GM12878 (cell line): Measurements from ENCODE around the gene THRAP3. TPM values are rescaled to one million over a fixed set of nuclear protein-coding genes. Genes with fewer than 3 reads are reported as not detected.

Source experiments
- ATAC-seq: fragments of 200-7000 bp; cut with Tn5 transposase; 3 replicates; pipeline ENCODE4 v1.9.1; 2020; ENCODE audit warnings: mild to moderate bottlenecking, moderate library complexity
- BruUV-seq: library from RNA; stranded (reverse); fragments of 400-500 nt; replicated peaks from 2 replicates; lab custom pipeline; 2021; lab: Mats Ljungman, UMichigan
- CTCF ChIA-PET: fragments of 300-600 bp; sonication (Branson Sonifier 250); formaldehyde crosslinking; extraction: SDS; loops from one replicate; lab custom pipeline; 2021; ENCODE audit warnings: inconsistent platforms; lab: Yijun Ruan, JAX
- POLR2A ChIA-PET: fragments of 350-600 bp; formaldehyde crosslinking; extraction: SDS; loops from one replicate; lab custom pipeline; 2021; ENCODE audit warnings: inconsistent platforms; lab: Charles Lee
- RAD21 ChIA-PET: fragments of 300-600 bp; sonication (Branson Sonifier 250); formaldehyde crosslinking; loops from one replicate; lab custom pipeline; 2023; ENCODE audit warnings: antibody characterized with exemption; ENCODE audit not compliant: unreplicated experiment; lab: Charles Lee
- SMC1A ChIA-PET: fragments of 300-600 bp; sonication (Branson Sonifier 250); formaldehyde crosslinking; loops from one replicate; lab custom pipeline; 2023; ENCODE audit not compliant: unreplicated experiment, uncharacterized antibody; lab: Charles Lee
- DNase-seq: peaks from one replicate; pipeline ENCODE4 v3.0.0-alpha.2; 2011; ENCODE audit warnings: low read depth, low spot score
- FAIRE-seq: peaks from 3 replicates; lab custom pipeline; 2011; peaks lifted over from hg19 to GRCh38; lab: Jason Lieb, UNC
- H2AFZ ChIP-seq: 2 replicates; pipeline ENCODE4 v1.6.0; 2011; ENCODE audit warnings: low read depth, low read length, control low read depth; ENCODE audit not compliant: control insufficient read depth
- H3K27ac ChIP-seq: 2 replicates; pipeline ENCODE4 v1.5.1; 2011; ENCODE audit warnings: control low read depth; ENCODE audit not compliant: control insufficient read depth, insufficient read depth
- H3K27me3 ChIP-seq, 2 experiments: replicated peaks in 1 of 2; 2 replicates each; pipeline versions ENCODE4 v1.6.0 to v1.6.1; 2011; ENCODE audit warnings: low read length in 1 of 2; ENCODE audit not compliant: control insufficient read depth in 2 of 2, insufficient read depth in 2 of 2
- H3K36me3 ChIP-seq, 2 experiments: 2 replicates each; pipeline ENCODE4 v1.5.1; 2011; ENCODE audit warnings: low read length in 1 of 2; ENCODE audit not compliant: control insufficient read depth in 2 of 2, insufficient read depth in 2 of 2
- H3K4me1 ChIP-seq: 2 replicates; pipeline ENCODE4 v1.6.1; 2011; ENCODE audit warnings: mild to moderate bottlenecking, low read length, moderate library complexity, mixed read lengths; ENCODE audit not compliant: control insufficient read depth, insufficient read depth
- H3K4me2 ChIP-seq: 2 replicates; pipeline ENCODE4 v1.6.0; 2011; ENCODE audit warnings: control low read depth; ENCODE audit not compliant: control insufficient read depth, insufficient read depth
- H3K4me3 ChIP-seq: fragments of 200-600 bp; sonication (generic); 2 replicates; pipeline ENCODE4 v1.5.1; 2016
- H3K79me2 ChIP-seq: 2 replicates; pipeline ENCODE4 v1.6.0; 2011; ENCODE audit warnings: low read length; ENCODE audit not compliant: control insufficient read depth, insufficient read depth
- H3K9ac ChIP-seq: 2 replicates; pipeline ENCODE4 v1.8.0; 2011; ENCODE audit warnings: low read length, control low read depth, mixed read lengths; ENCODE audit not compliant: control insufficient read depth, insufficient read depth
- H3K9me3 ChIP-seq: replicated peaks from 3 replicates; pipeline ENCODE4 v1.5.1; 2011; ENCODE audit warnings: mild to moderate bottlenecking, low read length; ENCODE audit not compliant: control insufficient read depth, insufficient read depth
- H4K20me1 ChIP-seq: 2 replicates; pipeline ENCODE4 v1.6.0; 2011; ENCODE audit not compliant: control insufficient read depth, insufficient read depth
- BACH1 ChIP-seq: fragments of 450-650 bp; IDR thresholded peaks from 2 replicates; pipeline ENCODE4 v1.6.1; 2017; ENCODE audit warnings: mild to moderate bottlenecking, borderline replicate concordance
- BCL3 ChIP-seq: IDR thresholded peaks from 2 replicates; pipeline ENCODE4 v1.6.1; 2011; ENCODE audit warnings: borderline replicate concordance, low read depth, mild to moderate bottlenecking, moderate library complexity, low read length; ENCODE audit not compliant: insufficient read depth, poor library complexity, severe bottlenecking
- BHLHE40 ChIP-seq, 2 experiments: fragments of 450-650 bp in 1 of 2; IDR thresholded peaks; 2 replicates each; pipeline ENCODE4 v1.6.1; 2011 to 2017; ENCODE audit warnings: low read depth in 2 of 2, borderline replicate concordance in 1 of 2, improper control_type of control experiment in 1 of 2, low read length in 1 of 2, mild to moderate bottlenecking in 1 of 2
- CHD2 ChIP-seq: IDR thresholded peaks from 2 replicates; pipeline ENCODE4 v1.6.1; 2011; ENCODE audit warnings: low read depth, low read length, improper control_type of control experiment, borderline replicate concordance
- FOS ChIP-seq: IDR thresholded peaks from 3 replicates; pipeline ENCODE4 v1.6.1; 2011; ENCODE audit warnings: borderline replicate concordance; ENCODE audit not compliant: insufficient read length; ENCODE audit errors: extremely low read depth
- GATAD2B ChIP-seq: fragments of 450-650 bp; conservative IDR thresholded peaks from 2 replicates; pipeline ENCODE4 v1.6.1; 2017; ENCODE audit warnings: low read depth, mild to moderate bottlenecking, moderate library complexity
- IKZF1 ChIP-seq: fragments of 450-650 bp; conservative IDR thresholded peaks from 2 replicates; pipeline ENCODE4 v1.6.1; 2017; ENCODE audit warnings: antibody characterized with exemption, mild to moderate bottlenecking
- LARP7 ChIP-seq: fragments of 450-650 bp; IDR thresholded peaks from 2 replicates; pipeline ENCODE4 v1.6.1; 2017; ENCODE audit warnings: mild to moderate bottlenecking
- NFIC ChIP-seq: IDR thresholded peaks from 2 replicates; pipeline ENCODE4 v1.6.1; 2012; ENCODE audit warnings: low read depth, mild to moderate bottlenecking, inconsistent platforms, low read length, moderate library complexity
- PML ChIP-seq: IDR thresholded peaks from 2 replicates; pipeline ENCODE4 v1.6.1; 2012; ENCODE audit warnings: low read length, inconsistent platforms
- POLR2A ChIP-seq: IDR thresholded peaks from 2 replicates; pipeline ENCODE4 v1.6.1; 2011; ENCODE audit warnings: low read depth, mild to moderate bottlenecking, low read length
- SRF ChIP-seq, 2 experiments: IDR thresholded peaks; 2 replicates each; pipeline ENCODE4 v1.6.1; 2011; ENCODE audit warnings: low read depth in 2 of 2, low read length in 2 of 2, mild to moderate bottlenecking in 1 of 2, moderate library complexity in 1 of 2
- WGBS: methylation state at CpG from one replicate; pipeline ENCODE4 v1.1.6; 2016; ENCODE audit warnings: low lambda C conversion rate; ENCODE audit not compliant: insufficient replicate concordance, insufficient coverage; ENCODE audit errors: missing lambda C conversion rate; 5-methylcytosine and 5-hydroxymethylcytosine counted together
- in situ Hi-C: fragments of 300-500 bp; cut with MboI; formaldehyde crosslinking; loops from 9 replicates; pipeline ENCODE4 v1.14.3; 2018; ENCODE audit warnings: mixed read lengths
- intact Hi-C: fragments of 100-400 bp; cut with micrococcal nuclease; formaldehyde crosslinking; loops from one replicate; pipeline ENCODE4 v1.14.2; 2022; ENCODE audit not compliant: unreplicated experiment
- polyA plus RNA-seq, 11 experiments: library from polyadenylated mRNA; depleted of rRNA in 4 of 11; unstranded in 6 of 11; stranded (reverse) in 5 of 11; fragments of >200 nt; fragmentation: Nextera tagmentation in 4 of 11; fragmentation: Illumina TruSeq in 1 of 11; extraction: Ambion mirVana in 4 of 11; extraction: Trizol in 1 of 11; gene quantifications; 1 replicate in 1 of 11; 2 replicates in 10 of 11; pipeline versions ENCODE4 v1.2.1 to v1.2.3, GENCODE V29; 2011 to 2016; ENCODE audit warnings: inconsistent platforms in 2 of 11, missing spikeins in 2 of 11, low read depth in 1 of 11
- total RNA-seq, 4 experiments: library from RNA; depleted of rRNA in 3 of 4; stranded (reverse); fragments of >200 nt in 3 of 4; fragmentation: Illumina TruSeq in 1 of 4; extraction: Trizol in 1 of 4; gene quantifications; 2 replicates each; pipeline versions ENCODE4 v1.2.1 to v1.2.3, GENCODE V29; 2013 to 2021

THRAP3 gene
- total and polyA plus RNA-seq, 10 of the 15 experiments (the other 5 are each of a cell fraction or from before 2014, with no cell fraction given), result 76.3 to 173 (median 136) TPM

- no peak for TF ChIP-seq SRF (IDR thresholded peaks at IDR 0.05; ENCODE audit: low read depth in 2 of 2, low read length in 2 of 2)
- peak; percentile 67 for TF ChIP-seq IKZF1
- peak; percentile 52; the same call in 1 of the 2 replicates for TF ChIP-seq LARP7
- TF ChIP-seq BCL3, result peak; percentile 27
- TF ChIP-seq PML, result no peak
- TF ChIP-seq GATAD2B, result peak; percentile 26; the same call in 1 of the 2 replicates
- TF ChIP-seq FOS, result no peak
- TF ChIP-seq NFIC, result no peak
- TF ChIP-seq CHD2, result 0 out of 2 replicates have a peak, but pooled peaks have one; percentile 4
- TF ChIP-seq BHLHE40 (IDR thresholded peaks at IDR 0.05; ENCODE audit: borderline replicate concordance in 1 of 2, low read depth in 2 of 2, low read length in 1 of 2), result peak in 1 of 2 experiments; percentile 37; a peak in 1 of 4 replicates
- 0 out of 2 replicates have a peak, but pooled peaks have one; percentile 18 for TF ChIP-seq POLR2A
- peak; percentile 26; the same call in 1 of the 2 replicates for TF ChIP-seq BACH1
- H3K9me3 ChIP-seq, result no peaks in the 10 kb centered on the region
- DNase-seq, result no peak
- RAD21 ChIA-PET, result interaction anchor here (0.6 to 1.9 kb wide), 7 partner anchors 13 to 99 kb away, joined by 3 to 5 read pairs (median 4); partner anchors contain the start of gene SH3D21
- BruUV-seq, result no TSS peak
- in situ Hi-C loops, result no loop called here
- H3K27me3 ChIP-seq, result no peaks in the 10 kb centered on the region
- H3K4me3 ChIP-seq, result peak overlapping the region; percentile 70; the same call in 1 of the 2 replicates
- H3K9ac ChIP-seq, result peak overlapping the region; percentile 44; the same call in 1 of the 2 replicates
- H3K79me2 ChIP-seq, result no peaks in the 10 kb centered on the region
- H4K20me1 ChIP-seq, result no peaks in the 10 kb centered on the region
- H3K4me1 ChIP-seq, result peaks cover 24% of the 10 kb centered on the region
- no peaks in the 10 kb centered on the region for H3K36me3 ChIP-seq
- intact Hi-C loops, result no loop called here
- 5% methylated on average over 36 of the region's 83 CpGs for WGBS
- H3K4me2 ChIP-seq, result peak overlapping the region; percentile 93
- ATAC-seq, result peak; percentile 65
- H3K27ac ChIP-seq, result no peak overlapping the region
- CTCF ChIA-PET, result interaction anchor here (0.6 to 1.7 kb wide), 7 partner anchors 17 to 174 kb away, joined by 3 to 10 read pairs (median 4); partner anchors contain the start of genes SH3D21 and TRAPPC3
- no peak overlapping the region; the same call in 1 of the 2 replicates for H2AFZ ChIP-seq
- FAIRE-seq, result no peak
- POLR2A ChIA-PET, result interaction anchor here (0.8 to 1.3 kb wide), 2 partner anchors 15 to 16 kb away, joined by 4 read pairs; partner anchors contain the start of gene SH3D21
- SMC1A ChIA-PET, result interaction anchor here (0.7 to 1.5 kb wide), 3 partner anchors 18 to 99 kb away, joined by 3 read pairs; no protein-coding TSS in a partner anchor
Observed at GRCh38 chr1:36322786-36323635, 98.8 kb downstream of the THRAP3 start.
